HepG2 (cell line): ENCODE measurements around the gene EPB41L5.

ENCODE experiments used
- NR2C2 ChIP-seq: sonication (generic); formaldehyde crosslinking; IDR thresholded peaks from 2 replicates; pipeline ENCODE4 v1.4.0; 2020; ENCODE audit warnings: missing genetic modification reagents, mild to moderate bottlenecking, moderate library complexity, borderline replicate concordance
- RFX3 ChIP-seq: IDR thresholded peaks from 2 replicates; pipeline ENCODE4 v1.6.1; 2016; ENCODE audit warnings: missing biosample characterization, missing genetic modification reagents
- ZBTB49 ChIP-seq: sonication (generic); formaldehyde crosslinking; IDR thresholded peaks from 2 replicates; pipeline ENCODE4 v1.4.0; 2020; ENCODE audit warnings: missing genetic modification reagents, borderline replicate concordance

DNA sequence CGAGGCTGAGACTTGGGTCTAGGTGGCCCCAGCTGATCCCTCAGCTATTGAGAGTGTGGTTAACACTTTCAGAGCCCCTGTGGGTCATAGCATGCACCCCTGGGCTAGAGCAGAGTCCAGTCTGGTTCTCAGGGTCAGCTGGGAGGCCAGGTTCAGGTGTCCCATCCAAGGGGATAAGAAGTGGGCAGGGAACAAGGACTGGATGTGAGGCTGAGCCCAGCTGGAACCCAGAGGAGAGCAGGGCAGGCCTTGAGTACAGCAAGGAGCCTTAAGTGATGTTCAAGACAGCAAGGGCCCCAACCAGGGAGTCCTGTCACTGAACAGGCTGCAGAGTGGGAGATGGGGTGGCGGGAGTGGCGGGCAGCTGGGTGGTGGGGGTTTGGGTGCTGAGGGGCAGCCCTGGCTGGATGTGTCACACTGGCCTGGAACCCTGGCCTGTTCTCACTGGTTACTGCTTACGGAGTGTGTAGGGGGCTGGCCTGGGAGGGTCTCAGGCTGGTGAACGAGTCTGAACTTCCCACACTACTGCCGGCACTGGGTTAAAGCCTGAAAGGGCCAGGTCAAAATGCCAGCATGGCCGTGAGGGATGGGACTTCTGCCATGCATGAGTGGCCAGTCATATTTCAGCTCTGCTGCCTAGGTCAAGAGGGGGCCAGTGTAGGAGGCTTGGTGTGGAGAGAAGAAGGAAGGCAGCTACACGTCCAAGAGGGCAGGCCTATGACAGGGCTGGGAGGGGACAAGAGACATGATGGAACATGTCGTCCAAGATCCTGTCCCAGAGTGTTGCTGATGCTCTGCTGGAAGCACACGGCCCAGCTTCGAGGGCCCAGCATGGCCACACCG lies 196.8 kb downstream of the EPB41L5 start:
- TF ChIP-seq NR2C2 (CRISPR knock-in tag) (no peak), ZBTB49 (no peak), RFX3 (CRISPR knock-in tag) (no peak)
